Non-pigmented ciliary epithelial cell (primary cell): ENCODE measurements around the gene RRAS.
A peak's percentile ranks its signal among the peaks of the same experiment; 100 is the strongest.
"Not testable (repeated sequence)": the region's sequence is repeated elsewhere in the genome, so short reads cannot be mapped to it uniquely, and the experiment has no call there.

Source experiments
- DNase-seq: peaks from one replicate; pipeline ENCODE4 v3.0.0-alpha.2; 2010; ENCODE audit warnings: low read depth

Gene RRAS

GRCh38 chr19:49631014-49631588 lies 8.8 kb downstream of the RRAS start:
- DNase-seq: no peak

GRCh38 chr19:49629659-49630058 lies 10.3 kb downstream of the RRAS start:
- DNase-seq: no peak

- DNase-seq: no peak
Measured at GRCh38 chr19:49626226-49626625, 13.7 kb downstream of the RRAS start.

GRCh38 chr19:49624967-49625910 lies 14.7 kb downstream of the RRAS start:
- DNase-seq: no peak

- DNase-seq: not testable (repeated sequence)
Measured at GRCh38 chr19:49617860-49618259, 22.1 kb downstream of the RRAS start.

GRCh38 chr19:49616945-49617344 lies 23.0 kb downstream of the RRAS start:
- no peak for DNase-seq

GRCh38 chr19:49616532-49616931 lies 23.4 kb downstream of the RRAS start:
- no peak for DNase-seq

- DNase-seq: no peak
Measured at GRCh38 chr19:49615861-49616260, 24.1 kb downstream of the RRAS start.

- DNase-seq: peak; percentile 68
Measured at GRCh38 chr19:49614096-49614833, 25.7 kb downstream of the RRAS start.

GRCh38 chr19:49613374-49613773 lies 26.6 kb downstream of the RRAS start:
- no peak for DNase-seq

- DNase-seq: no peak
Measured at GRCh38 chr19:49609499-49610092, 30.3 kb downstream of the RRAS start.

- DNase-seq: no peak
Measured at GRCh38 chr19:49605605-49606004, 34.3 kb downstream of the RRAS start.

- DNase-seq: no peak
Measured at GRCh38 chr19:49602806-49603205, 37.1 kb downstream of the RRAS start.

- no peak for DNase-seq
Measured at GRCh38 chr19:49601482-49602038, 38.4 kb downstream of the RRAS start.

- DNase-seq: no peak
Measured at GRCh38 chr19:49599378-49600295, 40.3 kb downstream of the RRAS start.

GRCh38 chr19:49597703-49597974 lies 42.3 kb downstream of the RRAS start:
- DNase-seq: no peak

GRCh38 chr19:49596954-49597702 lies 42.8 kb downstream of the RRAS start:
- DNase-seq: no peak

- DNase-seq: no peak
Measured at GRCh38 chr19:49596407-49596806, 43.5 kb downstream of the RRAS start.

GRCh38 chr19:49595819-49596404 lies 44.0 kb downstream of the RRAS start:
- no peak for DNase-seq
